ENCODE measurements around the gene KLHL17.

Gene KLHL17

GRCh38 chr1:972726-973458, 12.5 kb downstream of the KLHL17 start:
- H3K79me1 ChIP-seq (ENCODE audit: low read length) = no peaks in the 10 kb centered on the region
- H3K4me2 ChIP-seq (ENCODE audit: low read length) = no peak overlapping the region
- no peak for DNase-seq
- H3K18ac ChIP-seq (ENCODE audit: low read length) = no peak overlapping the region
- no peaks in the 10 kb centered on the region for H3K36me3 ChIP-seq (ENCODE audit: control insufficient read depth in 1 of 2, insufficient read depth in 2 of 2, low read length in 2 of 2)
- H3K9ac ChIP-seq (ENCODE audit: low read length) = no peak overlapping the region
- H3K27ac ChIP-seq (ENCODE audit: low read depth, low read length) = no peak overlapping the region
- no peak overlapping the region for H2BK5ac ChIP-seq (ENCODE audit: low read depth, low read length, poor library complexity)
- no peak overlapping the region for H3K4ac ChIP-seq (ENCODE audit: low read depth, low read length)
- H3K4me1 ChIP-seq (ENCODE audit: control insufficient read depth in 1 of 2, insufficient read depth in 2 of 2, low read length in 2 of 2) = peaks cover 7 to 17% of the 10 kb centered on the region in 2 experiments
- no peak overlapping the region for H4K8ac ChIP-seq (ENCODE audit: low read depth, low read length)
- no peak overlapping the region for H4K91ac ChIP-seq (ENCODE audit: low read depth, low read length)
- no peak overlapping the region for H2BK12ac ChIP-seq (ENCODE audit: low read length)
- no peak overlapping the region for H3K14ac ChIP-seq (ENCODE audit: low read length)
- H4K12ac ChIP-seq (ENCODE audit: low read depth, low read length) = no peak overlapping the region
- H3K9me3 ChIP-seq (ENCODE audit: insufficient read depth, low read depth, low read length) = peaks cover 1% of the 10 kb centered on the region
- H2BK120ac ChIP-seq (ENCODE audit: insufficient read depth, low read length, poor library complexity) = no peak overlapping the region
- H3K27me3 ChIP-seq (ENCODE audit: insufficient read depth, low read length) = peaks cover 3% of the 10 kb centered on the region
- no CpG with 5 or more reads among the region's 28 CpGs for WGBS (ENCODE audit: extremely low coverage, insufficient coverage, insufficient read length)
- H3K79me2 ChIP-seq (ENCODE audit: control insufficient read depth, insufficient read depth, low read length, poor library complexity) = no peaks in the 10 kb centered on the region
- no peak overlapping the region for H3K23ac ChIP-seq (ENCODE audit: low read length)
- no peak overlapping the region for H2AFZ ChIP-seq (ENCODE audit: insufficient read depth, low read length, poor library complexity)
- H3K4me3 ChIP-seq (ENCODE audit: low read depth, low read length) = no peak overlapping the region
- no peak overlapping the region for H2AK5ac ChIP-seq (ENCODE audit: low read length)

- Histone ChIP-seq H3K14ac (ENCODE audit: low read length) (no peak overlapping the region), H2BK120ac (ENCODE audit: insufficient read depth, low read length, poor library complexity) (no peak overlapping the region), H2AK5ac (ENCODE audit: low read length) (no peak overlapping the region), H4K12ac (ENCODE audit: low read depth, low read length) (no peak overlapping the region), H2AFZ (ENCODE audit: insufficient read depth, low read length, poor library complexity) (no peak overlapping the region), H3K4me1 (ENCODE audit: control insufficient read depth in 1 of 2, insufficient read depth in 2 of 2, low read length in 2 of 2) (peaks cover 7 to 17% of the 10 kb centered on the region in 2 experiments), H3K4me2 (ENCODE audit: low read length) (no peak overlapping the region), H4K8ac (ENCODE audit: low read depth, low read length) (no peak overlapping the region), H3K36me3 (ENCODE audit: control insufficient read depth in 1 of 2, insufficient read depth in 2 of 2, low read length in 2 of 2) (no peaks in the 10 kb centered on the region), H2BK12ac (ENCODE audit: low read length) (no peak overlapping the region), H3K4me3 (ENCODE audit: low read depth, low read length) (no peak overlapping the region), H3K79me2 (ENCODE audit: control insufficient read depth, insufficient read depth, low read length, poor library complexity) (no peaks in the 10 kb centered on the region), H3K4ac (ENCODE audit: low read depth, low read length) (no peak overlapping the region), H3K9ac (ENCODE audit: low read length) (no peak overlapping the region), H3K23ac (ENCODE audit: low read length) (no peak overlapping the region), H3K18ac (ENCODE audit: low read length) (no peak overlapping the region), H3K79me1 (ENCODE audit: low read length) (no peaks in the 10 kb centered on the region), H3K27ac (ENCODE audit: low read depth, low read length) (no peak overlapping the region), H3K9me3 (ENCODE audit: insufficient read depth, low read depth, low read length) (peaks cover 1% of the 10 kb centered on the region), H2BK5ac (ENCODE audit: low read depth, low read length, poor library complexity) (no peak overlapping the region), H4K91ac (ENCODE audit: low read depth, low read length) (no peak overlapping the region), H3K27me3 (ENCODE audit: insufficient read depth, low read length) (peaks cover 3% of the 10 kb centered on the region)
- no peak for DNase-seq
- WGBS (ENCODE audit: extremely low coverage, insufficient coverage, insufficient read length) = no CpG with 5 or more reads among the region's 28 CpGs
Observed at GRCh38 chr1:973459-974292, 13.3 kb downstream of the KLHL17 start.

- no peak overlapping the region for H3K9ac ChIP-seq (ENCODE audit: low read length)
- no peaks in the 10 kb centered on the region for H3K36me3 ChIP-seq (ENCODE audit: control insufficient read depth in 1 of 2, insufficient read depth in 2 of 2, low read length in 2 of 2)
- H2BK5ac ChIP-seq (ENCODE audit: low read depth, low read length, poor library complexity) = no peak overlapping the region
- peaks cover 3% of the 10 kb centered on the region for H3K27me3 ChIP-seq (ENCODE audit: insufficient read depth, low read length)
- H3K18ac ChIP-seq (ENCODE audit: low read length) = no peak overlapping the region
- peaks cover 7 to 17% of the 10 kb centered on the region in 2 experiments for H3K4me1 ChIP-seq (ENCODE audit: control insufficient read depth in 1 of 2, insufficient read depth in 2 of 2, low read length in 2 of 2)
- no peak overlapping the region for H2BK12ac ChIP-seq (ENCODE audit: low read length)
- no peaks in the 10 kb centered on the region for H3K79me2 ChIP-seq (ENCODE audit: control insufficient read depth, insufficient read depth, low read length, poor library complexity)
- H2AFZ ChIP-seq (ENCODE audit: insufficient read depth, low read length, poor library complexity) = no peak overlapping the region
- no peak overlapping the region for H3K23ac ChIP-seq (ENCODE audit: low read length)
- no peak overlapping the region for H3K4ac ChIP-seq (ENCODE audit: low read depth, low read length)
- no CpG with 5 or more reads among the region's 11 CpGs for WGBS (ENCODE audit: extremely low coverage, insufficient coverage, insufficient read length)
- no peak overlapping the region for H3K14ac ChIP-seq (ENCODE audit: low read length)
- DNase-seq = no peak
- H2BK120ac ChIP-seq (ENCODE audit: insufficient read depth, low read length, poor library complexity) = no peak overlapping the region
- H4K91ac ChIP-seq (ENCODE audit: low read depth, low read length) = no peak overlapping the region
- no peak overlapping the region for H3K4me3 ChIP-seq (ENCODE audit: low read depth, low read length)
- H3K79me1 ChIP-seq (ENCODE audit: low read length) = no peaks in the 10 kb centered on the region
- no peak overlapping the region for H3K27ac ChIP-seq (ENCODE audit: low read depth, low read length)
- H4K8ac ChIP-seq (ENCODE audit: low read depth, low read length) = no peak overlapping the region
- peaks cover 1% of the 10 kb centered on the region for H3K9me3 ChIP-seq (ENCODE audit: insufficient read depth, low read depth, low read length)
- H4K12ac ChIP-seq (ENCODE audit: low read depth, low read length) = no peak overlapping the region
- H2AK5ac ChIP-seq (ENCODE audit: low read length) = no peak overlapping the region
- no peak overlapping the region for H3K4me2 ChIP-seq (ENCODE audit: low read length)
Observed at GRCh38 chr1:974293-974640, 13.9 kb downstream of the KLHL17 start.

GRCh38 chr1:974687-975328, 14.4 kb downstream of the KLHL17 start:
- no peaks in the 10 kb centered on the region for H3K79me2 ChIP-seq (ENCODE audit: control insufficient read depth, insufficient read depth, low read length, poor library complexity)
- no peak overlapping the region for H3K27ac ChIP-seq (ENCODE audit: low read depth, low read length)
- H4K8ac ChIP-seq (ENCODE audit: low read depth, low read length) = no peak overlapping the region
- no peak overlapping the region for H2AFZ ChIP-seq (ENCODE audit: insufficient read depth, low read length, poor library complexity)
- H4K12ac ChIP-seq (ENCODE audit: low read depth, low read length) = no peak overlapping the region
- H3K9me3 ChIP-seq (ENCODE audit: insufficient read depth, low read depth, low read length) = no peaks in the 10 kb centered on the region
- H3K4me3 ChIP-seq (ENCODE audit: low read depth, low read length) = no peak overlapping the region
- H3K4me2 ChIP-seq (ENCODE audit: low read length) = no peak overlapping the region
- H2BK5ac ChIP-seq (ENCODE audit: low read depth, low read length, poor library complexity) = no peak overlapping the region
- H3K9ac ChIP-seq (ENCODE audit: low read length) = no peak overlapping the region
- DNase-seq = no peak
- H2BK120ac ChIP-seq (ENCODE audit: insufficient read depth, low read length, poor library complexity) = no peak overlapping the region
- H3K4me1 ChIP-seq (ENCODE audit: control insufficient read depth in 1 of 2, insufficient read depth in 2 of 2, low read length in 2 of 2) = peaks cover 7 to 17% of the 10 kb centered on the region in 2 experiments
- H3K36me3 ChIP-seq (ENCODE audit: control insufficient read depth in 1 of 2, insufficient read depth in 2 of 2, low read length in 2 of 2) = no peaks in the 10 kb centered on the region
- no peak overlapping the region for H3K18ac ChIP-seq (ENCODE audit: low read length)
- H3K79me1 ChIP-seq (ENCODE audit: low read length) = no peaks in the 10 kb centered on the region
- H4K91ac ChIP-seq (ENCODE audit: low read depth, low read length) = no peak overlapping the region
- H3K27me3 ChIP-seq (ENCODE audit: insufficient read depth, low read length) = peaks cover 3% of the 10 kb centered on the region
- no peak overlapping the region for H2BK12ac ChIP-seq (ENCODE audit: low read length)
- H3K14ac ChIP-seq (ENCODE audit: low read length) = no peak overlapping the region
- no CpG with 5 or more reads among the region's 17 CpGs for WGBS (ENCODE audit: extremely low coverage, insufficient coverage, insufficient read length)
- H2AK5ac ChIP-seq (ENCODE audit: low read length) = no peak overlapping the region
- no peak overlapping the region for H3K4ac ChIP-seq (ENCODE audit: low read depth, low read length)
- no peak overlapping the region for H3K23ac ChIP-seq (ENCODE audit: low read length)

All from trophoblast cell (in vitro differentiated cells and primary cell).